Nephron progenitor cell (in vitro differentiated cells): ENCODE results near the gene MSI1.
A peak's percentile ranks its signal among the peaks of the same experiment; 100 is the strongest.

ENCODE experiments used
- DNase-seq: peaks from one replicate; pipeline ENCODE4 v3.0.0; 2021
- H3K27ac Mint-ChIP-seq: 2 replicates; pipeline ENCODE4 v1.8.0; 2021; ENCODE audit warnings: mild to moderate bottlenecking, moderate library complexity, mixed read lengths
- H3K27me3 Mint-ChIP-seq: 2 replicates; pipeline ENCODE4 v1.8.0; 2021; ENCODE audit warnings: mild to moderate bottlenecking, low read depth, mixed read lengths; ENCODE audit not compliant: poor library complexity
- H3K36me3 Mint-ChIP-seq: 2 replicates; pipeline ENCODE4 v1.8.0; 2021; ENCODE audit warnings: low read depth, mixed read lengths
- H3K4me1 Mint-ChIP-seq: 2 replicates; pipeline ENCODE4 v1.8.0; 2021; ENCODE audit warnings: mixed read lengths
- H3K4me3 Mint-ChIP-seq: 2 replicates; pipeline ENCODE4 v1.8.0; 2021; ENCODE audit warnings: mild to moderate bottlenecking, moderate library complexity, mixed read lengths
- H3K9me3 Mint-ChIP-seq: 2 replicates; pipeline ENCODE4 v1.8.0; 2021; ENCODE audit warnings: mild to moderate bottlenecking, moderate library complexity, mixed read lengths
- CTCF ChIP-seq: fragments of 200-600 bp; sonication (generic); IDR thresholded peaks from 2 replicates; pipeline ENCODE4 v1.5.0; 2021; ENCODE audit warnings: antibody characterized with exemption

MSI1 gene

DNA sequence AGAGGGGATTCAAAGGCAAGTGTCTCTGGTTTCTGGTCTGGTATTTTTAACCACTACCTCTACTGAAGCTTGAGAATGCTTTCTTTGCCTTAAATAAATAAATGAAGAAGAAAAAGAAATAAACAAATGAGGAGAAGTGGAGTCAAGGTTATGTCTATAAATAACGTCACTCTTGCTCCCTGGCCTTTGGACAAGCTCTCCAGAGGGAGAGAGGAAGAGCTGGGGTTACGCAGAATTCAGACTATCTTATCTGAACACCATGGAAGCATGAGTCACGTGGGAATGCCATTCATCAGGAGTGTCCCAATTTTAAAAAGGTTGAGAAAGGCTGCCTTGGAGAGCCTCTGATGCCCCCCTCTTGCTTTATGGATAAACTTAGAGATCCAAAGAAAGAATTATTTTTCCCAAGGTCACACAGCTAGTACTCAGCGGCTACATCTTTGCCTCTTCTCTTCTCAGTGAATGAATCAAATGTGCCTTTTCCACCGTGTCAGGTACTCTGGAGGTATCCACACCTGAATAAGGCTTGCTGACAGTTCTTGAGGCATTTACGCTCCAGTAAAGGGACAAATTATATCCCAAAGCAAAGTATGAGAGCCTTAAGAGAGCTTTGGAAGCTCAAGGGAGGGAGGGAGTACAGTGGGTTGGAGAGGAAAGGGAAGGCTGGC, 12.9 kb upstream of the MSI1 start:
- peak overlapping the region; percentile 64 for H3K27ac Mint-ChIP-seq
- H3K4me1 Mint-ChIP-seq: peaks cover 31% of the 10 kb centered on the region
- H3K36me3 Mint-ChIP-seq: no peaks in the 10 kb centered on the region

DNA sequence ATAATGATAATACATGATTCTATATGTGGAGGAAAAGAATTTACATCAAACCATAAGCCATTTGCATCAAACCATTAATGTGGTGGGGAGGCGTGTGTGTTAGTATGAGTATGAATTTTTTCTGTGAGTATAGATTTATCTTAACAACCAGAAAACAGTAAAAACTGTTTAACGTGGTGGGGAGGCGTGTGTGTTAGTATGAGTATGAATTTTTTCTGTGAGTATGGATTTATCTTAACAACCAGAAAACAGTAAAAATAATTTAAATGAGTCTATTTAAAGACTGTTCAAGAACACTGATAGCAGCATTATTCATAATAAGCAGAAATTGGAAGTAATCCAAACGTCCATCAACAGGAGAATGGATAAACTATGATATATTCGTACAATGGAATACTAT, 9.1 kb upstream of the MSI1 start:
- H3K27me3 Mint-ChIP-seq: peaks cover 15% of the 10 kb centered on the region
- TF ChIP-seq CTCF: no peak
- peaks cover 4% of the 10 kb centered on the region for H3K9me3 Mint-ChIP-seq
- H3K4me1 Mint-ChIP-seq: peaks cover 44% of the 10 kb centered on the region
- DNase-seq: no peak
- H3K4me3 Mint-ChIP-seq: no peak overlapping the region
- no peaks in the 10 kb centered on the region for H3K36me3 Mint-ChIP-seq
- no peak overlapping the region for H3K27ac Mint-ChIP-seq

More for the DNA sequence above, 12.9 kb upstream of the MSI1 start:
- H3K27me3 Mint-ChIP-seq: peaks cover 15% of the 10 kb centered on the region
- H3K9me3 Mint-ChIP-seq: peaks cover 4% of the 10 kb centered on the region
- no peak overlapping the region for H3K4me3 Mint-ChIP-seq
- no peak for DNase-seq
- TF ChIP-seq CTCF: no peak

- no peak for TF ChIP-seq CTCF
- no peaks in the 10 kb centered on the region for H3K36me3 Mint-ChIP-seq
- peaks cover 18% of the 10 kb centered on the region for H3K27me3 Mint-ChIP-seq
- peak overlapping the region; percentile 28 for H3K27ac Mint-ChIP-seq
- no peak for DNase-seq
- H3K4me1 Mint-ChIP-seq: peaks cover 44% of the 10 kb centered on the region
- H3K9me3 Mint-ChIP-seq: peaks cover 4% of the 10 kb centered on the region
- H3K4me3 Mint-ChIP-seq: no peak overlapping the region
These were observed 8.6 kb upstream of the MSI1 start for GRCh38 chr12:120377611-120378010.

- H3K9me3 Mint-ChIP-seq: peaks cover 4% of the 10 kb centered on the region
- TF ChIP-seq CTCF: no peak
- DNase-seq: no peak
- H3K4me1 Mint-ChIP-seq: peaks cover 38% of the 10 kb centered on the region
- H3K27me3 Mint-ChIP-seq: peaks cover 14% of the 10 kb centered on the region
- peak overlapping the region; percentile 29 for H3K4me3 Mint-ChIP-seq
- H3K27ac Mint-ChIP-seq: peak overlapping the region; percentile 10
- no peaks in the 10 kb centered on the region for H3K36me3 Mint-ChIP-seq
These were observed 8.1 kb upstream of the MSI1 start for GRCh38 chr12:120376934-120377572.

DNA sequence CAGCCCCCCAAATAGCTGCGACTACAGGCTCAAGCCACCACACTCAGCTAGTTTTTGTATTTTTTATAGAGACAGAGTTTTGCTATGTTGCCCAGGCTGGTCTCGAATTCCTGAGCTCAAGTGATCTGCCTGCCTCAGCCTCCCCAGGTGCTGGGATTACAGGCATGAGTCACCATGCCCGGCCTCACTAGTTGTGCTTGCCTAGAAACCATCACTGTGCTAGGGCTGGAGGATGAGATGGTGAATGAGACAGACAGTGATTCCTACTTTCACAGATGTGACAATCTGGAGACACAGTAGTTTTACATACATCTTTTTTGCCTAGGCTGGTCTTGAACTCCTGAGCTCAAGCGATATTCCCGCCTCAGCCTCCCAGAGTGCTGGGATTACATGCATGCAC, 7.5 kb upstream of the MSI1 start:
- no peak for TF ChIP-seq CTCF
- Mint-ChIP-seq H3K4me3 (no peak overlapping the region), H3K36me3 (no peaks in the 10 kb centered on the region), H3K27me3 (peaks cover 20% of the 10 kb centered on the region), H3K9me3 (peaks cover 4% of the 10 kb centered on the region), H3K27ac (no peak overlapping the region), H3K4me1 (peaks cover 32% of the 10 kb centered on the region)
- no peak for DNase-seq

GRCh38 chr12:120376009-120376408, 7.0 kb upstream of the MSI1 start:
- Mint-ChIP-seq H3K36me3 (no peaks in the 10 kb centered on the region), H3K9me3 (peaks cover 4% of the 10 kb centered on the region), H3K27me3 (peaks cover 24% of the 10 kb centered on the region), H3K4me1 (peaks cover 31% of the 10 kb centered on the region), H3K4me3 (no peak overlapping the region), H3K27ac (peak overlapping the region; percentile 68)
- DNase-seq: no peak
- no peak for TF ChIP-seq CTCF
